ENCODE results near the gene CARD11. TPM values are rescaled to one million over a fixed set of nuclear protein-coding genes. Genes with fewer than 3 reads are reported as not detected.

The CARD11 gene
- polyA plus RNA-seq, 1 donor from 2014 or later: not detected

- no peaks in the 10 kb centered on the region for H4K20me1 ChIP-seq (ENCODE audit: insufficient read depth)
- no peak overlapping the region for H3K9ac ChIP-seq (ENCODE audit: low read length)
- no peaks in the 10 kb centered on the region for H3K79me2 ChIP-seq (replicated peaks; ENCODE audit: insufficient read depth, low read length)
- no peak overlapping the region for H3K4me3 ChIP-seq (ENCODE audit: low read length)
- no peaks in the 10 kb centered on the region for H3K36me3 ChIP-seq (ENCODE audit: insufficient read depth, low read length)
- H3K9me2 ChIP-seq (ENCODE audit: insufficient read depth, low read length): no peaks in the 10 kb centered on the region
- no peaks in the 10 kb centered on the region for H3F3A ChIP-seq (ENCODE audit: insufficient read depth, low read length, poor library complexity, severe bottlenecking)
- no peak overlapping the region for H2AFZ ChIP-seq (ENCODE audit: low read depth, low read length)
- H3K27ac ChIP-seq (ENCODE audit: low read length): no peak overlapping the region
- no peak overlapping the region for H3K4me2 ChIP-seq (ENCODE audit: low read length)
- H3K9me3 ChIP-seq (ENCODE audit: low read length): no peaks in the 10 kb centered on the region
- no peaks in the 10 kb centered on the region for H3K27me3 ChIP-seq (ENCODE audit: insufficient read depth, low read depth, low read length)
- no peak for TF ChIP-seq EP300 (conservative IDR thresholded peaks at IDR 0.05; ENCODE audit: poor library complexity, severe bottlenecking)
- no peak for TF ChIP-seq MXI1 (conservative IDR thresholded peaks at IDR 0.05; ENCODE audit: poor library complexity, severe bottlenecking)
- TF ChIP-seq SMC3 (conservative IDR thresholded peaks at IDR 0.05; ENCODE audit: poor library complexity): no peak
- no peak for TF ChIP-seq RAD21 (conservative IDR thresholded peaks at IDR 0.05)
- TF ChIP-seq CTCF (IDR thresholded peaks at IDR 0.05; ENCODE audit: poor library complexity, severe bottlenecking): no peak
Observed at GRCh38 chr7:2938514-2939192, 105.0 kb downstream of the CARD11 start.

- no peak overlapping the region for H3K27ac ChIP-seq (ENCODE audit: low read length)
- no peaks in the 10 kb centered on the region for H3K27me3 ChIP-seq (ENCODE audit: insufficient read depth, low read depth, low read length)
- no peaks in the 10 kb centered on the region for H3K9me3 ChIP-seq (ENCODE audit: low read length)
- TF ChIP-seq RAD21 (conservative IDR thresholded peaks at IDR 0.05): no peak
- no peak for TF ChIP-seq REST (IDR thresholded peaks at IDR 0.05; ENCODE audit: borderline replicate concordance)
- no peak for TF ChIP-seq MXI1 (conservative IDR thresholded peaks at IDR 0.05; ENCODE audit: poor library complexity, severe bottlenecking)
- no peak overlapping the region for H3K4me3 ChIP-seq (ENCODE audit: low read length)
- no peaks in the 10 kb centered on the region for H3F3A ChIP-seq (ENCODE audit: insufficient read depth, low read length, poor library complexity, severe bottlenecking)
- no peaks in the 10 kb centered on the region for H4K20me1 ChIP-seq (ENCODE audit: insufficient read depth)
- no peaks in the 10 kb centered on the region for H3K36me3 ChIP-seq (ENCODE audit: insufficient read depth, low read length)
- H3K9me2 ChIP-seq (ENCODE audit: insufficient read depth, low read length): no peaks in the 10 kb centered on the region
- no peak overlapping the region for H2AFZ ChIP-seq (ENCODE audit: low read depth, low read length)
- H3K4me2 ChIP-seq (ENCODE audit: low read length): no peak overlapping the region
- H3K79me2 ChIP-seq (replicated peaks; ENCODE audit: insufficient read depth, low read length): no peaks in the 10 kb centered on the region
- no peak overlapping the region for H3K9ac ChIP-seq (ENCODE audit: low read length)
Observed at GRCh38 chr7:2937701-2938513, 105.8 kb downstream of the CARD11 start.
